GM21619 (cell line): ENCODE data around the gene PJA2.
"Not testable (repeated sequence)": the region's sequence is repeated elsewhere in the genome, so short reads cannot be mapped to it uniquely, and the experiment has no call there.

ENCODE experiments used
- ATAC-seq: cut with Tn5 transposase; IDR thresholded peaks from one replicate; pipeline ENCODE4 v1.9.1; 2021; ENCODE audit not compliant: unreplicated experiment

Gene PJA2

GRCh38 chr5:109409844-109410388 is at the start of gene PJA2:
PJA2 (minus strand) TSS chr5:109409974; CDS start chr5:109383433, 26,541 bp downstream.
- peak; percentile 75 for ATAC-seq

- ATAC-seq: peak; percentile 100
Measured at GRCh38 chr5:109455598-109456096, 45.9 kb upstream of the PJA2 start.

- ATAC-seq: no peak
Measured at GRCh38 chr5:109454731-109455505, 45.1 kb upstream of the PJA2 start.

- ATAC-seq: no peak
Measured at GRCh38 chr5:109453251-109453650, 43.5 kb upstream of the PJA2 start.

GRCh38 chr5:109452661-109453060 is 42.9 kb upstream of the PJA2 start:
- ATAC-seq: no peak

GRCh38 chr5:109451146-109451545 is 41.4 kb upstream of the PJA2 start:
- no peak for ATAC-seq

- peak; percentile 67 for ATAC-seq
Measured at GRCh38 chr5:109450129-109450877, 40.5 kb upstream of the PJA2 start.

- no peak for ATAC-seq
Measured at GRCh38 chr5:109448838-109449237, 39.1 kb upstream of the PJA2 start.

- no peak for ATAC-seq
Measured at GRCh38 chr5:109439590-109439989, 29.8 kb upstream of the PJA2 start.

GRCh38 chr5:109426075-109426474 is 16.3 kb upstream of the PJA2 start:
- no peak for ATAC-seq

- not testable (repeated sequence) for ATAC-seq
Measured at GRCh38 chr5:109425521-109425920, 15.7 kb upstream of the PJA2 start.

- no peak for ATAC-seq
Measured at GRCh38 chr5:109421956-109422355, 12.2 kb upstream of the PJA2 start.

GRCh38 chr5:109418712-109419352 is 9.1 kb upstream of the PJA2 start:
- no peak for ATAC-seq

- no peak for ATAC-seq
Measured at GRCh38 chr5:109416882-109417281, 7.1 kb upstream of the PJA2 start.

GRCh38 chr5:109413921-109414461 is 4.2 kb upstream of the PJA2 start:
- not testable (repeated sequence) for ATAC-seq

- no peak for ATAC-seq
Measured at GRCh38 chr5:109413458-109413857, 3.7 kb upstream of the PJA2 start.

GRCh38 chr5:109412981-109413402 is 3.2 kb upstream of the PJA2 start:
- ATAC-seq: no peak

- no peak for ATAC-seq
Measured at GRCh38 chr5:109411627-109412026, 1.9 kb upstream of the PJA2 start.

- ATAC-seq: no peak
Measured at GRCh38 chr5:109411149-109411514, 1.4 kb upstream of the PJA2 start.

- no peak for ATAC-seq
Measured at GRCh38 chr5:109410389-109411148, 795 bp upstream of the PJA2 start.
